Thyroid gland (tissue), 4 donors: ENCODE measurements around the gene KRTAP29-1. TPM values are rescaled to one million over a fixed set of nuclear protein-coding genes. Genes with fewer than 3 reads are reported as not detected.
"Not testable (repeated sequence)": the region's sequence is repeated elsewhere in the genome, so short reads cannot be mapped to it uniquely, and the experiment has no call there.

Experiments
- DNase-seq, 2 donors: peaks; one replicate each; pipeline ENCODE4 v3.0.0-alpha.2; 2019
- H3K27ac ChIP-seq, 3 donors: fragments of 200-600 bp; sonication (generic); 1 replicate in 2 of 3; 2 replicates in 1 of 3; pipeline ENCODE4 v1.5.1; 2016 to 2019; ENCODE audit warnings: mild to moderate bottlenecking in 1 of 3, moderate library complexity in 1 of 3
- H3K27me3 ChIP-seq: fragments of 200-600 bp; sonication (generic); one replicate; pipeline ENCODE4 v1.5.1; 2019
- H3K36me3 ChIP-seq, 2 donors: fragments of 200-600 bp; sonication (generic); one replicate each; pipeline ENCODE4 v1.5.1; 2016 to 2019
- H3K4me1 ChIP-seq, 2 donors: fragments of 200-600 bp; sonication (generic); one replicate each; pipeline ENCODE4 v1.5.1; 2017 to 2019
- H3K4me3 ChIP-seq, 3 donors: fragments of 200-600 bp; sonication (generic); replicated peaks in 1 of 3; 1 replicate in 2 of 3; 2 replicates in 1 of 3; pipeline ENCODE4 v1.5.1; 2016; ENCODE audit warnings: mild to moderate bottlenecking in 1 of 3
- H3K9me3 ChIP-seq: fragments of 200-600 bp; sonication (generic); one replicate; pipeline ENCODE4 v1.5.1; 2017
- CTCF ChIP-seq, 6 experiments: fragments of 200-600 bp in 3 of 6; fragments of 450-650 bp in 3 of 6; sonication (generic) in 3 of 6; IDR thresholded peaks; one replicate each; pipeline ENCODE4 v1.5.1; 2016 to 2019; ENCODE audit warnings: antibody characterized with exemption in 6 of 6, mild to moderate bottlenecking in 2 of 6, inconsistent platforms in 1 of 6, moderate library complexity in 1 of 6
- POLR2A ChIP-seq, 2 donors: fragments of 450-650 bp; IDR thresholded peaks; one replicate each; pipeline ENCODE4 v1.6.1; 2017; ENCODE audit warnings: antibody characterized with exemption in 2 of 2, mild to moderate bottlenecking in 2 of 2, moderate library complexity in 1 of 2
- WGBS, 2 donors: methylation state at CpG; one replicate each; pipeline ENCODE4 v1.1.5; 2017; 5-methylcytosine and 5-hydroxymethylcytosine counted together
- intact Hi-C: fragments of 100-400 bp; cut with DNase I; formaldehyde crosslinking; loops from one replicate; pipeline ENCODE4 v1.15.1; 2023
- total RNA-seq, 4 donors: library from RNA; depleted of rRNA; stranded (reverse); fragments of >200 nt; gene quantifications; one replicate each; pipeline ENCODE4 v1.2.3, GENCODE V29; 2016

The KRTAP29-1 gene
- total RNA-seq, 4 donors from 2014 or later, result not detected

DNA sequence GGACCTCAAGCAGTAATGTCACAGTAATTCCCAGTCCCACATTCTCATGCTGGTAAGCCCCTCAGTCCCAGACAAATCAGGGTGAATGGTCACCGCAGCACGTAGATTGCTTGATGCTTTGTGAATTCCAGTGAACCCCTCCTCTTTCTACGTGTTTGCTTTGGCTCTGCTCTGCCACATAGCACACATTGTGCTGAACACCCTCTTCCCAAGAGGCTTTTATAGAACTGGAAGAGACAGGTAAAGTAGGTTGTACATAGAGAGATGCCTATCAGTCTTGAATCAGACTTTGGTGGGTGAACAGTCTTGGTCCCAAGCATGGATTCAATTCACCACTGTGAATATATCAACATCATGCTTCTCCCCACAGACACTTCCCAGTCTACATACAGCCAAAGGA is 38.1 kb downstream of the KRTAP29-1 start:
- DNase-seq, result no peak
- TF ChIP-seq POLR2A (IDR thresholded peaks at IDR 0.05) (no peak), CTCF (IDR thresholded peaks at IDR 0.05) (no peak)
- WGBS, 2 donors, result 36 to 47% methylated on average over 3 of the region's 3 CpGs
- H3K27ac ChIP-seq, result no peak overlapping the region
- H3K27me3 ChIP-seq, result no peaks in the 10 kb centered on the region
- no peak overlapping the region for H3K4me3 ChIP-seq
- H3K36me3 ChIP-seq, result no peaks in the 10 kb centered on the region
- no peaks in the 10 kb centered on the region for H3K9me3 ChIP-seq
- no peaks in the 10 kb centered on the region for H3K4me1 ChIP-seq
- intact Hi-C loops, result no loop called here

GRCh38 chr17:41263212-41263611 is 39.4 kb downstream of the KRTAP29-1 start:
- TF ChIP-seq CTCF (IDR thresholded peaks at IDR 0.05) (no peak), POLR2A (IDR thresholded peaks at IDR 0.05) (no peak)
- Histone ChIP-seq H3K27me3 (no peaks in the 10 kb centered on the region), H3K4me1 (no peaks in the 10 kb centered on the region), H3K27ac (no peak overlapping the region), H3K36me3 (no peaks in the 10 kb centered on the region), H3K9me3 (no peaks in the 10 kb centered on the region), H3K4me3 (no peak overlapping the region)
- intact Hi-C loops, result no loop called here
- WGBS, 2 donors, result 64 to 90% methylated on average over 2 of the region's 2 CpGs
- DNase-seq, result no peak

DNA sequence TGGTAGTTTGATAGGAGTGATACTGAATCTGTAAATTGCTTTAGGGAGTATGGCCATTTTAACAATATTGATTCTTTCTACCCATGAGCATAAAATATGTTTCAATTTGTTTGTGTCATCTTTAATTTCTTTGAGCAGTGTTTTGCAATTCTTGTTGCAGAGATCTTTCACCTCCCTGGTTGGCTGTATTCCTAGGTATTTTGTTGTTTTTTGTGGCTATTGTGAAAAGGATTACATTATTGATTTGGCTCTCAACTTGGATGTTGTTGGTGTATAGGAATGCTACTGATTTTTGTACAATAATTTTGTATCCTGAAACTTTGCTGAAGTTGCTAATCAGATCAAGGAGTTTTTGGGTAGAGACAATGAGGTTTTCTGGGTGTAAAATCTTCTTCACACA is 44.2 kb downstream of the KRTAP29-1 start:
- Histone ChIP-seq H3K9me3 (no peaks in the 10 kb centered on the region), H3K4me3 (no peak overlapping the region), H3K4me1 (no peaks in the 10 kb centered on the region), H3K27ac (no peak overlapping the region), H3K27me3 (no peaks in the 10 kb centered on the region), H3K36me3 (no peaks in the 10 kb centered on the region)
- no peak for TF ChIP-seq CTCF (IDR thresholded peaks at IDR 0.05)
- no peak for TF ChIP-seq POLR2A (IDR thresholded peaks at IDR 0.05)
- no peak for DNase-seq
- intact Hi-C loops, result no loop called here

DNA sequence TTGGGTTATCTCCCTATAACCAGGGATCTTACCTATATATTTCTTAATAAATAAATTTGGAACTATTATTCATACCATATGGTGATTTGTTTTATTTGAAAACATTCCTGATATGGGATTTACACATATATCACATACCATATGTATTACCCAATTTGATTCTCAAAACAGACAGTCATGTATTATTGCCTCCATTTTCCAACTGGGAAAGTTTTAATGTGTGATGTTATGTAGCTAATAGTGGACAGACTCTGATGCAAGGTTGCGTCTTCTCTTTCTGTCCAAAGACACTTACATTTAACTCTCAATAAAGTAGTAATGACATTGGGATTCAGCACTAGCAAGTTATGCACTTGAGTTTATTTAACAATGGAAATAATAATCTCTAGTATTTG is 46.4 kb downstream of the KRTAP29-1 start:
- no peaks in the 10 kb centered on the region for H3K9me3 ChIP-seq
- WGBS, 2 donors, result 91 to 95% methylated on average over 1 of the region's 1 CpG
- H3K27ac ChIP-seq, result no peak overlapping the region
- no peaks in the 10 kb centered on the region for H3K4me1 ChIP-seq
- no peak for TF ChIP-seq CTCF (IDR thresholded peaks at IDR 0.05)
- no peak for TF ChIP-seq POLR2A (IDR thresholded peaks at IDR 0.05)
- H3K4me3 ChIP-seq, result no peak overlapping the region
- no peaks in the 10 kb centered on the region for H3K36me3 ChIP-seq
- intact Hi-C loops, result no loop called here
- DNase-seq, result no peak
- H3K27me3 ChIP-seq, result no peaks in the 10 kb centered on the region

DNA sequence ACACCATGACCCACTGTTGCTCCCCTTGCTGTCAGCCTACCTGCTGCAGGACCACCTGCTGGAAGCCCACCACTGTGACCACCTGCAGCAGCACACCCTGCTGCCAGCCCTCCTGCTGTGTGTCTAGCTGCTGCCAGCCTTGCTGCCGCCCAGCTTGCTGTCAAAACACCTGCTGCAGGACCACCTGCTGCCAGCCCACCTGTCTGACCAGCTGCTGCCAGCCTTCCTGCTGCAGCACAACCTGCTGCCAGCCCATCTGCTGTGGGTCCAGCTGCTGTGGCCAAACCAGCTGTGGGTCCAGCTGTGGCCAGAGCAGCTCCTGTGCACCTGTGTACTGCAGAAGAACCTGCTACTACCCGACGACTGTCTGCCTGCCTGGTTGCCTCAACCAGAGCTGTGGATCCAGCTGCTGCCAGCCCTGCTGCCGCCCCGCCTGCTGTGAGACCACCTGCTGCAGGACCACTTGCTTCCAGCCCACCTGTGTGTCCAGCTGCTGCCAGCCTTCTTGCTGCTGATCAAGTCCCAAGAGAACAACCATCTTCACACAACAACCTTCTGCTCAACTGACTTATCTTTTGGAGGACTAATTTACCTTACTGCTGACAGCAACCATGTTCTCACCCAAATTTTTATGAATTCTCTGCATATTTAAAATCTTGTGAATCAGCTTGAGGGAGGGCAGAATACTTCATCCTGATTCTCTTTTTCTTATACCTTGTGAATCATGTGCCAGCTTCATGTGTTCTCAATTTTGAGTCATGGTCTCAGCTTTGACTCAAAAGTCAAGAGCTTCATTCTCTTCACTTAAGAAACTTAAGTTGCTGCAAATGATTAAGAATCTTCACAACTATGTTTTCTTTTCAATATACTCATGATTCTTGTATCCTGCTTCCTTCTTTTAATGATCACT is 47.0 kb downstream of the KRTAP29-1 start, which contains the start of gene KRTAP9-9:
Gene KRTAP9-9, plus strand, starts transcription at position 4 of the 910 bp plus-strand sequence.
- H3K27ac ChIP-seq, H3K4me3 ChIP-seq, H3K36me3 ChIP-seq, H3K27me3 ChIP-seq, DNase-seq, intact Hi-C loops, H3K9me3 ChIP-seq, H3K4me1 ChIP-seq: not testable (repeated sequence)
- 79 to 80% methylated on average over 2 to 4 of the region's 5 CpGs for WGBS, 2 donors
